Prostate gland (tissue), 2 donors: ENCODE measurements around the gene LAMB1.

Source experiments
- POLR2AphosphoS5 ChIP-seq: sonication (generic); formaldehyde crosslinking; IDR thresholded peaks from one replicate; pipeline ENCODE4 v1.6.1; 2017; ENCODE audit warnings: antibody characterized with exemption
- TF ChIP-seq, protein P1 (sequence below), 4 experiments: fragments of 200-600 bp in 2 of 4; fragments of 450-650 bp in 2 of 4; sonication (generic) in 2 of 4; IDR thresholded peaks; 1 replicate in 3 of 4; 2 replicates in 1 of 4; pipeline ENCODE4 v1.5.1; 2016 to 2019; ENCODE audit warnings: antibody characterized with exemption in 4 of 4, mild to moderate bottlenecking in 2 of 4, moderate library complexity in 2 of 4

DNA sequence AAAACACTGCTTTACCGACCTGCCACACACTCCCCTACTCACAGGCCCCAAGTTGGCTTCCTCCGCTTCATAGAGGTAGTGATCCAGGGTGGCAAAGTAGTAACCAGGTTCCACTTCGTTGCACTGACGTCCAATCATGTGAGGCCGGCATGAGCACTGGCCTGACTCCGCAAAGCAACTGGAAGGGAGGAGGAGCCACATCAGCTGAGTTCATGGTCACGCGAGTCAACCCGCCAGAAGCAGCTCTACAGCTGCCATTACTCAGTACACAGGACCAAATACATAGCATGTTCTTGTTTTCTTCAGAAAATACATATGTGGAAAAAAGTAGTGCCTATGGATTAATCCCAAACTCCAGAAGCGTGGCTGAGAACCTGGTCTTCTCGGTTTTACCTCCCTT lies 38.5 kb downstream of the LAMB1 start:
- TF ChIP-seq, protein P1, sequence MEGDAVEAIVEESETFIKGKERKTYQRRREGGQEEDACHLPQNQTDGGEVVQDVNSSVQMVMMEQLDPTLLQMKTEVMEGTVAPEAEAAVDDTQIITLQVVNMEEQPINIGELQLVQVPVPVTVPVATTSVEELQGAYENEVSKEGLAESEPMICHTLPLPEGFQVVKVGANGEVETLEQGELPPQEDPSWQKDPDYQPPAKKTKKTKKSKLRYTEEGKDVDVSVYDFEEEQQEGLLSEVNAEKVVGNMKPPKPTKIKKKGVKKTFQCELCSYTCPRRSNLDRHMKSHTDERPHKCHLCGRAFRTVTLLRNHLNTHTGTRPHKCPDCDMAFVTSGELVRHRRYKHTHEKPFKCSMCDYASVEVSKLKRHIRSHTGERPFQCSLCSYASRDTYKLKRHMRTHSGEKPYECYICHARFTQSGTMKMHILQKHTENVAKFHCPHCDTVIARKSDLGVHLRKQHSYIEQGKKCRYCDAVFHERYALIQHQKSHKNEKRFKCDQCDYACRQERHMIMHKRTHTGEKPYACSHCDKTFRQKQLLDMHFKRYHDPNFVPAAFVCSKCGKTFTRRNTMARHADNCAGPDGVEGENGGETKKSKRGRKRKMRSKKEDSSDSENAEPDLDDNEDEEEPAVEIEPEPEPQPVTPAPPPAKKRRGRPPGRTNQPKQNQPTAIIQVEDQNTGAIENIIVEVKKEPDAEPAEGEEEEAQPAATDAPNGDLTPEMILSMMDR (IDR thresholded peaks at IDR 0.05) = no peak
- TF ChIP-seq POLR2AphosphoS5 = no peak
